Lower leg skin (tissue), 3 donors: ENCODE results near the gene MAPKAPK2.

ENCODE experiments used
- CTCF ChIP-seq, 3 donors: fragments of 450-650 bp; IDR thresholded peaks; one replicate each; pipeline ENCODE4 v1.5.1; 2016; ENCODE audit warnings: antibody characterized with exemption in 3 of 3, mild to moderate bottlenecking in 3 of 3, moderate library complexity in 2 of 3
- POLR2A ChIP-seq, 2 donors: fragments of 450-650 bp; IDR thresholded peaks; one replicate each; pipeline ENCODE4 v1.6.1; 2016 to 2017; ENCODE audit warnings: antibody characterized with exemption in 2 of 2, mild to moderate bottlenecking in 1 of 2, moderate library complexity in 1 of 2

GRCh38 chr1:206738370-206739366, 54.0 kb downstream of the MAPKAPK2 start:
- TF ChIP-seq POLR2A (IDR thresholded peaks at IDR 0.05) (no peak), CTCF (IDR thresholded peaks at IDR 0.05) (no peak)
